NCI-H1048 (cell line): ENCODE results near the gene ERVMER34-1.

Experiments used
- DNase-seq: peaks from one replicate; lab custom pipeline; 2025; lab: John Stamatoyannopoulos, UW

Gene ERVMER34-1

GRCh38 chr4:52721968-52722815 lies 29.0 kb downstream of the ERVMER34-1 start:
- peak; percentile 52 for DNase-seq

- DNase-seq: no peak
Observed at GRCh38 chr4:52718123-52718522, 33.1 kb downstream of the ERVMER34-1 start.

- no peak for DNase-seq
Observed at GRCh38 chr4:52716364-52717151, 34.7 kb downstream of the ERVMER34-1 start.

- DNase-seq: no peak
Observed at GRCh38 chr4:52715914-52716313, 35.3 kb downstream of the ERVMER34-1 start.

GRCh38 chr4:52715255-52715897 lies 35.8 kb downstream of the ERVMER34-1 start:
- no peak for DNase-seq

GRCh38 chr4:52714597-52715254 lies 36.5 kb downstream of the ERVMER34-1 start:
- no peak for DNase-seq

- no peak for DNase-seq
Observed at GRCh38 chr4:52713456-52713937, 37.7 kb downstream of the ERVMER34-1 start.

- DNase-seq: peak; percentile 92
Observed at GRCh38 chr4:52712251-52713130, 38.7 kb downstream of the ERVMER34-1 start.

- no peak for DNase-seq
Observed at GRCh38 chr4:52711834-52712250, 39.4 kb downstream of the ERVMER34-1 start.

- no peak for DNase-seq
Observed at GRCh38 chr4:52711272-52711671, 40.0 kb downstream of the ERVMER34-1 start.

- DNase-seq: no peak
Observed at GRCh38 chr4:52709155-52709554, 42.1 kb downstream of the ERVMER34-1 start.

- no peak for DNase-seq
Observed at GRCh38 chr4:52704661-52705060, 46.6 kb downstream of the ERVMER34-1 start.

- DNase-seq: no peak
Observed at GRCh38 chr4:52704133-52704532, 47.1 kb downstream of the ERVMER34-1 start.

- DNase-seq: no peak
Observed at GRCh38 chr4:52701207-52701606, 50.0 kb downstream of the ERVMER34-1 start.

GRCh38 chr4:52694936-52695335 lies 56.3 kb downstream of the ERVMER34-1 start:
- no peak for DNase-seq

GRCh38 chr4:52693492-52693891 lies 57.7 kb downstream of the ERVMER34-1 start:
- DNase-seq: no peak
